HG02763 (cell line): Measurements from ENCODE around the gene RSPO4.

Source experiments
- ATAC-seq: cut with Tn5 transposase; IDR thresholded peaks from one replicate; pipeline ENCODE4 v1.9.1; 2021; ENCODE audit warnings: mild to moderate bottlenecking, moderate library complexity; ENCODE audit not compliant: unreplicated experiment

Gene RSPO4

GRCh38 chr20:911882-912600, 90.1 kb downstream of the RSPO4 start:
- ATAC-seq: no peak

GRCh38 chr20:910870-911770, 91.0 kb downstream of the RSPO4 start:
- ATAC-seq: no peak

GRCh38 chr20:910132-910869, 91.8 kb downstream of the RSPO4 start:
- no peak for ATAC-seq

GRCh38 chr20:909641-910040, 92.5 kb downstream of the RSPO4 start:
- no peak for ATAC-seq
